BE2C (cell line): ENCODE data around the gene IL15.

ENCODE experiments used
- DNase-seq: peaks from one replicate; pipeline ENCODE4 v3.0.0-alpha.2; 2020
- H3K27me3 ChIP-seq: fragments of 250-450 bp; sonication (Bioruptor Pico); 2 replicates; pipeline ENCODE4 v1.5.1; 2020; ENCODE audit warnings: mild to moderate bottlenecking
- H3K36me3 ChIP-seq: fragments of 250-450 bp; sonication (Bioruptor Pico); 2 replicates; pipeline ENCODE4 v1.5.1; 2020; ENCODE audit warnings: mild to moderate bottlenecking
- H3K4me1 ChIP-seq: fragments of 250-450 bp; sonication (Bioruptor Pico); 2 replicates; pipeline ENCODE4 v1.5.1; 2020
- H3K4me3 ChIP-seq: 2 replicates; pipeline ENCODE4 v1.5.1; 2011; ENCODE audit warnings: low read depth, low read length
- H3K9me3 ChIP-seq: fragments of 250-450 bp; sonication (Bioruptor Pico); 2 replicates; pipeline ENCODE4 v1.5.1; 2020
- CTCF ChIP-seq: IDR thresholded peaks from 2 replicates; pipeline ENCODE4 v1.5.1; 2012; ENCODE audit warnings: mild to moderate bottlenecking, low read depth, low read length

Gene IL15

GRCh38 chr4:141711211-141711610, 74.8 kb downstream of the IL15 start:
- Histone ChIP-seq H3K4me3 (no peak overlapping the region), H3K36me3 (no peaks in the 10 kb centered on the region), H3K4me1 (no peaks in the 10 kb centered on the region), H3K27me3 (no peaks in the 10 kb centered on the region), H3K9me3 (no peaks in the 10 kb centered on the region)
- peak; percentile 73 for TF ChIP-seq CTCF
- peak; percentile 22 for DNase-seq

GRCh38 chr4:141713185-141713584, 76.8 kb downstream of the IL15 start:
- H3K9me3 ChIP-seq = no peaks in the 10 kb centered on the region
- no peaks in the 10 kb centered on the region for H3K4me1 ChIP-seq
- no peak for TF ChIP-seq CTCF
- DNase-seq = no peak
- H3K36me3 ChIP-seq = no peaks in the 10 kb centered on the region
- no peaks in the 10 kb centered on the region for H3K27me3 ChIP-seq
- H3K4me3 ChIP-seq = no peak overlapping the region

- DNase-seq = no peak
- no peak overlapping the region for H3K4me3 ChIP-seq
- no peak for TF ChIP-seq CTCF
- H3K4me1 ChIP-seq = no peaks in the 10 kb centered on the region
- no peaks in the 10 kb centered on the region for H3K36me3 ChIP-seq
- no peaks in the 10 kb centered on the region for H3K9me3 ChIP-seq
- no peaks in the 10 kb centered on the region for H3K27me3 ChIP-seq
Observed at GRCh38 chr4:141713771-141714445, 77.5 kb downstream of the IL15 start.

DNA sequence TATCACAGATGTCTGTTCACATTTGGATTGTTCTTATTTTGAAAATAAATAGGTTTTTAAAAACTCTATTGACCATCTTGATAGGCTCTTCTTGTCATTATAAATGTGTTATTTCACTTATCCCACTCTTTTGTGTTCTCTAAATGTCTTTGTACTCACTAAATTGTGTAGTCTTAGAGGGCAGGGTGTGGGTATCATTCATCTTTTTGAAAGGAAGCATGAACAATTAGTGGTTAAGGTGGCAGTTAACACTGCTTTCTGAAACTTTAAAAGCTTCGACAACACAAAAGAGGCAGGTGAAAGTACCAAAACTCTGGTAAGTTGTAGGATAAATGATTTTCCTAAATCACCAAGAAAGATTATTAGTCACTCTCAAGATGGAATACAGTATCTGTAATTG, 83.2 kb downstream of the IL15 start:
- DNase-seq = no peak
- no peaks in the 10 kb centered on the region for H3K4me1 ChIP-seq
- H3K4me3 ChIP-seq = no peak overlapping the region
- no peaks in the 10 kb centered on the region for H3K27me3 ChIP-seq
- no peak for TF ChIP-seq CTCF
- no peaks in the 10 kb centered on the region for H3K36me3 ChIP-seq
- no peaks in the 10 kb centered on the region for H3K9me3 ChIP-seq

DNA sequence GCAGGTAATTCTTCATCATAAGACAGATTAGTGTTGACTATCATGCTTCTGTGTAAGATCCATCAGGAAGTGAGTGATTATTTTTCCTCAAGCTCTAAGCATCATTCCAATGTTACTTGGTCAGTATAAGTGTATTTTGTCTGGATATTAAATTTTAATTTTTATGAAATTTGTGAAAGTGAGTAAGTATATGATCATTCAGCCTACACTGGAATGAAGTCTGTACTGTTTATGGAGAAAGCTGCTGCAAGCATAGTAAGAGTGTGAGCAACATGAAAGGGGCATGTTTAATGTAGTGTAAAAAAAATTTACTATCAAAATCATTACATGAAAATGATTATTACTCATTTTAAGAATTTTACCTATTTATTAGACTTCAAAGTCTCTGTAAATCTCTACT, 84.8 kb downstream of the IL15 start:
- H3K36me3 ChIP-seq = no peaks in the 10 kb centered on the region
- no peaks in the 10 kb centered on the region for H3K27me3 ChIP-seq
- no peak overlapping the region for H3K4me3 ChIP-seq
- DNase-seq = no peak
- no peaks in the 10 kb centered on the region for H3K9me3 ChIP-seq
- TF ChIP-seq CTCF = no peak
- no peaks in the 10 kb centered on the region for H3K4me1 ChIP-seq

DNA sequence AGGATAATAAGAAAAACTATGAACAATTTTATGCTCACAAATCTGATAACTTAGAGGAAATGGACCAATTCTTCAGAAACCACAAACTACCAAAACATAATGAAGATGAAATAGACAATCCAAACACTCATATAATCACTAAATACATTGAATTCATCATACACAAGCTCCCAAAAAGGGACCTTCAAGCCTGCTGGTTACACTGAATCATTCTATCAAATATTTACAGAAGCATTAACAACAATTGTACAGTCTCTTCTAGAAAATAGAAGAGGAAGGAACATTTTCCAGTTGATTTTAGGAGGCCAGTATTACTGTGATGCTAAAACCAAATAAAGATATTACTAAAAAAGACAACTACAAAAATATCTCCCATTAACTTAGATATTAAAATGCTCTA, 88.3 kb downstream of the IL15 start:
- DNase-seq = no peak
- H3K4me3 ChIP-seq = no peak overlapping the region
- no peaks in the 10 kb centered on the region for H3K4me1 ChIP-seq
- no peaks in the 10 kb centered on the region for H3K9me3 ChIP-seq
- TF ChIP-seq CTCF = no peak
- H3K36me3 ChIP-seq = no peaks in the 10 kb centered on the region
- H3K27me3 ChIP-seq = no peaks in the 10 kb centered on the region
